CD4-positive, alpha-beta T cell (primary cell): ENCODE data around the gene VAV1. TPM values are rescaled to one million over a fixed set of nuclear protein-coding genes. Genes with fewer than 3 reads are reported as not detected.

Source experiments
- ATAC-seq: fragments of 200-7000 bp; cut with Tn5 transposase; one replicate; pipeline ENCODE4 v1.10.0; 2022; ENCODE audit warnings: mild to moderate bottlenecking; ENCODE audit not compliant: poor library complexity
- CTCF ChIA-PET: fragments of 350-600 bp; sonication (Branson Sonifier 250); formaldehyde crosslinking; loops from one replicate; lab custom pipeline; 2021; ENCODE audit warnings: antibody characterized with exemption, inconsistent platforms; lab: Charles Lee
- POLR2A ChIA-PET: fragments of 350-600 bp; sonication (Branson Sonifier 250); formaldehyde crosslinking; loops from one replicate; lab custom pipeline; 2021; ENCODE audit warnings: antibody characterized with exemption, inconsistent platforms; lab: Charles Lee
- DNase-seq, 14 experiments: peaks; one replicate each; pipeline ENCODE4 v3.0.0-alpha.2; 2013 to 2020; ENCODE audit warnings: mixed read lengths in 2 of 14
- H3K27ac ChIP-seq, 2 donors: one replicate each; pipeline versions ENCODE4 v1.5.1 to v1.7.0; 2013; ENCODE audit warnings: low read length in 2 of 2, low read depth in 1 of 2, mild to moderate bottlenecking in 1 of 2
- H3K27me3 ChIP-seq, 2 experiments: 1 replicate in 1 of 2; 2 replicates in 1 of 2; pipeline versions ENCODE4 v1.6.1 to v1.7.0; 2013; ENCODE audit warnings: low read length in 2 of 2, control low read depth in 1 of 2, mild to moderate bottlenecking in 1 of 2, moderate library complexity in 1 of 2; ENCODE audit not compliant: insufficient read depth in 2 of 2, control insufficient read depth in 1 of 2
- H3K36me3 ChIP-seq: one replicate; pipeline ENCODE4 v1.6.1; 2013; ENCODE audit warnings: low read length, control low read depth; ENCODE audit not compliant: insufficient read depth
- H3K4me1 ChIP-seq: one replicate; pipeline ENCODE4 v1.6.1; 2013; ENCODE audit warnings: low read length, control low read depth; ENCODE audit not compliant: insufficient read depth
- H3K4me3 ChIP-seq: one replicate; pipeline ENCODE4 v1.5.1; 2013; ENCODE audit warnings: mild to moderate bottlenecking, low read length, moderate library complexity
- H3K9me3 ChIP-seq, 2 experiments: 1 replicate in 1 of 2; 2 replicates in 1 of 2; pipeline versions ENCODE4 v1.6.1 to v1.7.0; 2013; ENCODE audit warnings: low read length in 2 of 2, mild to moderate bottlenecking in 2 of 2, control low read depth in 1 of 2, moderate library complexity in 1 of 2; ENCODE audit not compliant: control insufficient read depth in 1 of 2, insufficient read depth in 1 of 2
- H3K27ac Mint-ChIP-seq: one replicate; pipeline ENCODE4 v1.8.0; 2020; ENCODE audit warnings: mixed read lengths
- H3K27me3 Mint-ChIP-seq: one replicate; pipeline ENCODE4 v1.8.0; 2021; ENCODE audit warnings: mixed read lengths
- H3K36me3 Mint-ChIP-seq: one replicate; pipeline ENCODE4 v1.8.0; 2021; ENCODE audit warnings: low read depth, mixed read lengths
- H3K4me1 Mint-ChIP-seq: one replicate; pipeline ENCODE4 v1.8.0; 2021; ENCODE audit warnings: low read depth, mixed read lengths
- H3K4me3 Mint-ChIP-seq: one replicate; pipeline ENCODE4 v1.8.0; 2020; ENCODE audit warnings: mild to moderate bottlenecking, mixed read lengths
- H3K9me3 Mint-ChIP-seq: one replicate; pipeline ENCODE4 v1.8.0; 2020; ENCODE audit warnings: mixed read lengths
- intact Hi-C, 2 experiments: fragments of 100-400 bp; cut with DNase I in 1 of 2; cut with micrococcal nuclease in 1 of 2; formaldehyde crosslinking; loops; one replicate each; pipeline versions ENCODE4 v1.15.1 to v1.9.0; 2023 to 2025; cut with DNase I, micrococcal nuclease
- total RNA-seq, 174 experiments: library from RNA in 2 of 174; stranded (reverse) in 2 of 174; gene quantifications; one replicate each; pipeline ENCODE4 v1.2.3 and lab custom pipeline; 2021 to 2026
- TF ChIP-seq, protein P1 (sequence below): fragments of 200-600 bp; IDR thresholded peaks from one replicate; pipeline ENCODE4 v1.8.0; 2022; ENCODE audit warnings: antibody characterized with exemption, mild to moderate bottlenecking

Gene VAV1
- total RNA-seq, 2 experiments from 2014 or later = 70.0 to 70.1 TPM

DNA sequence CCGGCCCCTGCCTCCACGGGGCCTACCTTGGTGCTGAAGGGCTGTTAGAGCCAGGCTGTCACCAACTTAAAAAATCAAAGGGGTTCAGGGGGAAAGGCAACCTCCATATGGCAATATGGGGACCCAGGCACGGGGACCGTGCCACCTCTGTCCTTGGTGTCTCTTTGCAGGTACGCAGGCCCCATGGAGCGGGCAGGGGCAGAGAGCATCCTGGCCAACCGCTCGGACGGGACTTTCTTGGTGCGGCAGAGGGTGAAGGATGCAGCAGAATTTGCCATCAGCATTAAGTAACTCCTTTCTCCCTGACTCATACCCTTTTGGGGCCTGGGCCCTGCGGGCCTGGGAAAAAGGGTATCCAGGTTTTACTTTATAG lies 75.3 kb downstream of the VAV1 start:
- CTCF ChIA-PET = no interaction called here
- H3K4me3 Mint-ChIP-seq = no peak overlapping the region
- DNase-seq (peak in 1 of 14 experiments; percentile 7), ATAC-seq (no peak)
- no peak overlapping the region for H3K27ac Mint-ChIP-seq
- no peaks in the 10 kb centered on the region for H3K27me3 Mint-ChIP-seq
- POLR2A ChIA-PET = no interaction called here
- H3K9me3 ChIP-seq = no peaks in the 10 kb centered on the region
- H3K27me3 ChIP-seq = no peaks in the 10 kb centered on the region
- intact Hi-C loops = no loop called here
- no peak overlapping the region for H3K27ac ChIP-seq
- TF ChIP-seq, protein P1, sequence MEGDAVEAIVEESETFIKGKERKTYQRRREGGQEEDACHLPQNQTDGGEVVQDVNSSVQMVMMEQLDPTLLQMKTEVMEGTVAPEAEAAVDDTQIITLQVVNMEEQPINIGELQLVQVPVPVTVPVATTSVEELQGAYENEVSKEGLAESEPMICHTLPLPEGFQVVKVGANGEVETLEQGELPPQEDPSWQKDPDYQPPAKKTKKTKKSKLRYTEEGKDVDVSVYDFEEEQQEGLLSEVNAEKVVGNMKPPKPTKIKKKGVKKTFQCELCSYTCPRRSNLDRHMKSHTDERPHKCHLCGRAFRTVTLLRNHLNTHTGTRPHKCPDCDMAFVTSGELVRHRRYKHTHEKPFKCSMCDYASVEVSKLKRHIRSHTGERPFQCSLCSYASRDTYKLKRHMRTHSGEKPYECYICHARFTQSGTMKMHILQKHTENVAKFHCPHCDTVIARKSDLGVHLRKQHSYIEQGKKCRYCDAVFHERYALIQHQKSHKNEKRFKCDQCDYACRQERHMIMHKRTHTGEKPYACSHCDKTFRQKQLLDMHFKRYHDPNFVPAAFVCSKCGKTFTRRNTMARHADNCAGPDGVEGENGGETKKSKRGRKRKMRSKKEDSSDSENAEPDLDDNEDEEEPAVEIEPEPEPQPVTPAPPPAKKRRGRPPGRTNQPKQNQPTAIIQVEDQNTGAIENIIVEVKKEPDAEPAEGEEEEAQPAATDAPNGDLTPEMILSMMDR = no peak
- no peaks in the 10 kb centered on the region for H3K9me3 Mint-ChIP-seq
- H3K4me1 ChIP-seq = no peaks in the 10 kb centered on the region
- peaks cover 67% of the 10 kb centered on the region for H3K36me3 Mint-ChIP-seq
- H3K36me3 ChIP-seq = peaks cover 69% of the 10 kb centered on the region
- H3K4me3 ChIP-seq = no peak overlapping the region
- peaks cover 7% of the 10 kb centered on the region for H3K4me1 Mint-ChIP-seq

DNA sequence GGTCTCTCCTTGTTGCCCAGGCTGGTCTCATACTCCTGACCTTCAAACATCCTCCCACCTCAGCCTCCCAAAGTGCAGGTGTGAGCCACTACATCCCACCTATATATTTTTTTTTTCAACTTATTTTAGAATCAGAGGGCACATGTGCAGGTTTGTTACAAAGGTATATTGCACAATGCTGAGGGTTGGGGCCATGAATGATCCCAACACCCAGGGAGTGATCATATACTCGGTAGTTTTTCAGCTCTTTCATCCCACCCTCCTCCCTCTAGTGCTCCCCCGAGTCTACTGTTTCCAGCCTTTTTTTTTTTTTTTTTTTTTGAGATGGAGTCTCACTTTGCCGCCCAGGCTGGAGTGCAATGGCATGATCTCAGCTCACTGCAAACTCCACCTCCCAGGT lies 76.5 kb downstream of the VAV1 start:
- Mint-ChIP-seq H3K4me1 (no peaks in the 10 kb centered on the region), H3K4me3 (no peak overlapping the region), H3K36me3 (peaks cover 64% of the 10 kb centered on the region), H3K27ac (no peak overlapping the region), H3K9me3 (no peaks in the 10 kb centered on the region), H3K27me3 (no peaks in the 10 kb centered on the region)
- TF ChIP-seq, protein P1 = no peak
- ATAC-seq = no peak
- Histone ChIP-seq H3K9me3 (no peaks in the 10 kb centered on the region), H3K27ac (no peak overlapping the region), H3K27me3 (no peaks in the 10 kb centered on the region), H3K36me3 (peaks cover 69% of the 10 kb centered on the region), H3K4me3 (no peak overlapping the region), H3K4me1 (no peaks in the 10 kb centered on the region)
- intact Hi-C loops = no loop called here
- POLR2A ChIA-PET = interaction anchor here (0.6 kb wide), 1 partner anchor 332 kb away, joined by 3 read pairs; no protein-coding TSS in a partner anchor
- DNase-seq = no peak
- CTCF ChIA-PET = interaction anchor here (0.7 kb wide), 1 partner anchor 34 kb away, joined by 4 read pairs; no protein-coding TSS in a partner anchor

DNA sequence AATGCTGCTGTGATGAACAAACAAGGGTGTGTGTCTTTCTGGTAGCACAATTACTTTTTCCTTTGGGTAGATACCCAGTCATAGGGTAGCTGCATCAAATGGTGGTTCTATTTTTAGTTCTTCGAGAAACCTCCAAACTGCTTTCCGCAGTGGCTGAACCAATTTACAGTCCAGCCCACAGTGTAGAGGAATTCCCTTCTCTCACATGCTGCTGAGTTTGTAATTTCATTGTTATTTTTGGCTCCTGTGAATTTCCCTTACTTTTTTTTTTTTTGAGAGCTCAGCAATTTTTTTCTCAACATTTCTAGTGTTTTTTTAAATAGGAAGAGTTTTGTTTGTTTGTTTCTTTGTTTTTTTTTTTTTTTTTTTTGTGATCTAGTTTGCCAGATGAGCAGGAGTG lies 77.4 kb downstream of the VAV1 start:
- H3K4me1 ChIP-seq = no peaks in the 10 kb centered on the region
- DNase-seq (no peak), ATAC-seq (no peak)
- TF ChIP-seq, protein P1 = no peak
- ChIA-PET POLR2A (no interaction called here), CTCF (interaction anchor here (0.6 kb wide), 1 partner anchor 927 kb away, joined by 3 read pairs; no protein-coding TSS in a partner anchor)
- peaks cover 68% of the 10 kb centered on the region for H3K36me3 Mint-ChIP-seq
- no peaks in the 10 kb centered on the region for H3K9me3 Mint-ChIP-seq
- no peaks in the 10 kb centered on the region for H3K4me1 Mint-ChIP-seq
- no peak overlapping the region for H3K4me3 Mint-ChIP-seq
- H3K36me3 ChIP-seq = peaks cover 74% of the 10 kb centered on the region
- H3K9me3 ChIP-seq = no peaks in the 10 kb centered on the region
- intact Hi-C loops = no loop called here
- no peak overlapping the region for H3K27ac Mint-ChIP-seq
- no peak overlapping the region for H3K27ac ChIP-seq
- H3K27me3 ChIP-seq = no peaks in the 10 kb centered on the region
- H3K27me3 Mint-ChIP-seq = no peaks in the 10 kb centered on the region
- no peak overlapping the region for H3K4me3 ChIP-seq
